Activated CD4-positive, alpha-beta T cell treated with anti-CD3 and anti-CD28 coated beads for 36 hours (primary cell): ENCODE measurements around the gene MMD. TPM values are rescaled to one million over a fixed set of nuclear protein-coding genes. Genes with fewer than 3 reads are reported as not detected.
"Not testable (repeated sequence)": the region's sequence is repeated elsewhere in the genome, so short reads cannot be mapped to it uniquely, and the experiment has no call there.

Experiments
- ATAC-seq: fragments of 200-7000 bp; cut with Tn5 transposase; one replicate; pipeline ENCODE4 v1.10.0; 2021; ENCODE audit warnings: mild to moderate bottlenecking, moderate library complexity
- CTCF ChIA-PET: fragments of 350-600 bp; sonication (Branson Sonifier 250); formaldehyde crosslinking; loops from one replicate; lab custom pipeline; 2021; ENCODE audit warnings: antibody characterized with exemption; lab: Charles Lee
- POLR2A ChIA-PET: fragments of 350-600 bp; sonication (Branson Sonifier 250); formaldehyde crosslinking; loops from one replicate; lab custom pipeline; 2021; ENCODE audit warnings: antibody characterized with exemption, inconsistent platforms; lab: Charles Lee
- DNase-seq: peaks from one replicate; pipeline ENCODE4 v3.0.0-alpha.2; 2020
- H3K27ac Mint-ChIP-seq: one replicate; pipeline ENCODE4 v1.8.0; 2021; ENCODE audit warnings: mixed read lengths
- H3K27me3 Mint-ChIP-seq: one replicate; pipeline ENCODE4 v1.8.0; 2021; ENCODE audit warnings: mixed read lengths
- H3K36me3 Mint-ChIP-seq: one replicate; pipeline ENCODE4 v1.8.0; 2021; ENCODE audit warnings: low read depth, mixed read lengths
- H3K4me1 Mint-ChIP-seq: one replicate; pipeline ENCODE4 v1.8.0; 2021; ENCODE audit warnings: mixed read lengths
- H3K4me3 Mint-ChIP-seq: one replicate; pipeline ENCODE4 v1.8.0; 2021; ENCODE audit warnings: mild to moderate bottlenecking, moderate library complexity, mixed read lengths
- H3K9me3 Mint-ChIP-seq: one replicate; pipeline ENCODE4 v1.8.0; 2021; ENCODE audit warnings: low read depth, mixed read lengths
- intact Hi-C, 2 experiments: fragments of 100-400 bp; cut with DNase I in 1 of 2; cut with micrococcal nuclease in 1 of 2; formaldehyde crosslinking; loops; one replicate each; pipeline versions ENCODE4 v1.14.2 to v1.15.1; 2022 to 2024; cut with DNase I, micrococcal nuclease
- total RNA-seq, 2 experiments: library from RNA; stranded (reverse); gene quantifications; one replicate each; pipeline ENCODE4 v1.2.3, GENCODE V29; 2021

The MMD gene
- total RNA-seq, 2 experiments from 2014 or later: 17.4 to 19.6 TPM

DNA sequence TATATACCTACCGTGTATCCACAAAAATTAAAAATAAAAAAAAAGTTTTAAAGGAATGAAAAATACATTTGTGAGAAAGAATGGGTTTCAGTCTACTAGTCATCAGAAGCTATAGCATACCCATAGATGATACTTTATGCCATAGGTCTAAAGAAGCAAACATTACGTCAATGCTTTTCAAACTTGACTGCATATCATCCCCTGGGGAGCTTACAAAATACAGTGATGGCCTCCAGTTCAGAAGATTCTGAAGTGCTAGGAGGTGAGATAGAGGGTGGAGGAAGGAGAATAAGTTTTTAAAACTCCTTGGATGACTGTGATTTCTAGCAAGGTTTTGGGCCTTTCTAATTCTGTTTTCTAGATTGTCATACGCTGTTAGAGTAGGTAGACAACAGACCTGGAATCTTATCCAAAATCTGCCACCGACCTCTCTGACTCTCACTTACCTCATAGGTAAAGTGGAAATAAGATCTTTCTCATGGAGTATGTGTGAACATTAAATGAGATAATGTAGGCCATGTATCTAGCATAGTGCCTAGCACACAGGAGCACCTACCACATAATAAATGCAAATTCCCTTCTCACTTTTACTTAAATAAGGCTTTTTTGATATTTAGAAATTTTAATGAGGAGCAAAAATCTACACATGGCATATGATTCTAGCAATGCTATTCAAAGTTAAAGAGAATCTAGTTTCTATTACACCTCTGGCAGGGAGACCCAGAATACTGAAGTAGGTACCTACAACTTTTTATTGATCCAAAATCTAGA, 12.4 kb downstream of the MMD start:
- ChIA-PET POLR2A (no interaction called here), CTCF (no interaction called here)
- Mint-ChIP-seq H3K27ac (no peak overlapping the region), H3K27me3 (no peaks in the 10 kb centered on the region), H3K4me1 (no peaks in the 10 kb centered on the region), H3K4me3 (no peak overlapping the region), H3K9me3 (no peaks in the 10 kb centered on the region), H3K36me3 (peaks cover 41% of the 10 kb centered on the region)
- no peak for DNase-seq
- intact Hi-C loops: no loop called here
- no peak for ATAC-seq

DNA sequence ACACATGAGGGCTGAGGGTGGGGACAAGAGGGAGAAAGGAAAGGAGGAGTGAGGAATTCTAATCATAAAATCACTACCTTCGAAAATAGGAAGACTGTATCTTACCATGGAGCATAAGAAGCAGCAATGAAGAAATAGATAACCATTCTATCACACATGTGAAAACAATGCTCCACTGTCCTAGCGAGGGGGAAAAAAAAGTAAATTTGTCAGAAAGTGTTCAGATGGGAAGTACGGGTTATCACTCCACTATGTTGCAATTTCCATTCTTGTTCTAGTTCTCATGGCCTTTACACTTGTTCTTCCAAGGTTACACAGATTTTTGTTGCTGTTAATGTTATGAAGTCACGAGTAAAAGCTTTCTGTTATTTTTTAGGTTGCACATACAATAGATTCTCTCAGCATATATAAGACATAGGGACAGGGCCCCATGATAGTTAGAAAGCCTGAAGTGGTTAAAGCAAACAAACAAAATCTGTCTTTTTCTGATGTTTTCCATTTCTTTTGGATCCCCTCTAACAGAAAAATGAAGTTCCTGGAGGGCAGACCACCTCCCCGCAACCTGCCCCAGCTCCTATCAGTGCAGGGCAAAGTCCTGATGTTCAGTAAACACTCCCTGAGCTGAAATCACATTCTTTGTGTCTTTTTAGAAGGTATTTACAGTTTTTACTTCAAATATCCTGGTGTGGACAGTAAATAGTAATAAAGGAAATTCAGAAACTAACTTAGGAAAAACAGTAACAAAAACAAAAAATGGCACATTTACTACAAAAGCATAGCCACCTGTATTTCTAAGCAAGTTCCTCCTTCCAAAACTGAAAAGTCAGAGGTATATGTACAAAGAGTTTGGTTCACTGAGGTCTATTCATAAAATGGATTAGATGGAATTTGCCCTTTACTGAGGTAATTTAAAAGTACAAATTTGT, 13.7 kb downstream of the MMD start:
- intact Hi-C loops: no loop called here
- H3K4me3 Mint-ChIP-seq: no peak overlapping the region
- H3K9me3 Mint-ChIP-seq: no peaks in the 10 kb centered on the region
- H3K27ac Mint-ChIP-seq: no peak overlapping the region
- POLR2A ChIA-PET: no interaction called here
- ATAC-seq (no peak), DNase-seq (no peak)
- peaks cover 37% of the 10 kb centered on the region for H3K36me3 Mint-ChIP-seq
- H3K27me3 Mint-ChIP-seq: no peaks in the 10 kb centered on the region
- H3K4me1 Mint-ChIP-seq: no peaks in the 10 kb centered on the region
- CTCF ChIA-PET: interaction anchor here (0.5 to 1.0 kb wide), 2 partner anchors 9 to 10 kb away, joined by 4 to 5 read pairs; no protein-coding TSS in a partner anchor

DNA sequence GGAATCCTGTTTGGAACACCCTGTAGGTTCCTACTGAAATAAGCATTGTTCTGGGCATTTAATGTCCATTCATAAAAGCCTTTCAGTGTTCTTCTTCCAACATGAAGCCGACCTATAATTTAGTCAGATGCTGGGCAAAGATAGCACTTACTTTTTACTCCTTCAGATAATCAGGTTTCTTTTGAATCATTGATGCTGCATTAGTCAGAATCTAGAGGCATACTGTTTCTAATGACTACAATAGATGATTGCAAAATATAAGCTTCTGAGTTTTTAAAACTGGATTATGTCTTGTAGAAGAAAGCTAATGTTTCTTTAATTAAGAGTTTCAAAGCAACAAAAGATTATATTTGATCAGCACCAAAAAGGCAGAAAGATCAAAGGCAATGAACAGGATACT, 16.0 kb downstream of the MMD start:
- intact Hi-C loops: no loop called here
- ChIA-PET POLR2A (no interaction called here), CTCF (interaction anchor here (1.0 to 1.9 kb wide), 2 partner anchors 10 to 15 kb away, joined by 3 to 5 read pairs; partner anchors contain the start of gene MMD)
- ATAC-seq: no peak
- no peaks in the 10 kb centered on the region for H3K27me3 Mint-ChIP-seq
- no peak overlapping the region for H3K27ac Mint-ChIP-seq
- H3K9me3 Mint-ChIP-seq: no peaks in the 10 kb centered on the region
- H3K36me3 Mint-ChIP-seq: peaks cover 32% of the 10 kb centered on the region
- no peaks in the 10 kb centered on the region for H3K4me1 Mint-ChIP-seq
- DNase-seq: no peak
- H3K4me3 Mint-ChIP-seq: no peak overlapping the region

DNA sequence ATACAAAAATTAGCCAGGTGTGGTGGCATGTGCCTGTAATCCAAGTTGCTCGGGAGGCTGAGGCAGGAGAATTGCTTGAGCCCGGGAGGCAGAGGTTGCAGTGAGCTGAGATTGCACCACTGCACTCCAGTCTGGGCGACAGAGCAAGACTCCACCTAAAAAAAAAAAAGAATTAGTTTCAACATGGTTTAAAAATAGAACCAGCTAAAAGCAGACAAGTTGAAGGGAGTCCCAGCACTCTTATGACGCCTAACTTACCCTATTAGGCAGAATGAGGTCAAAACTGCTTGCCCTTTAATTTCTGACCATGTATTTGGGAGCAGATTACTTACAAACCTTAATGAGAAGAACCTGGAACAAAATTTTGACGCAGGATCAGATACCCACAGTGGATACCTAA, 17.4 kb downstream of the MMD start:
- CTCF ChIA-PET, H3K27ac Mint-ChIP-seq: not testable (repeated sequence)
- H3K36me3 Mint-ChIP-seq: peaks cover 25% of the 10 kb centered on the region

DNA sequence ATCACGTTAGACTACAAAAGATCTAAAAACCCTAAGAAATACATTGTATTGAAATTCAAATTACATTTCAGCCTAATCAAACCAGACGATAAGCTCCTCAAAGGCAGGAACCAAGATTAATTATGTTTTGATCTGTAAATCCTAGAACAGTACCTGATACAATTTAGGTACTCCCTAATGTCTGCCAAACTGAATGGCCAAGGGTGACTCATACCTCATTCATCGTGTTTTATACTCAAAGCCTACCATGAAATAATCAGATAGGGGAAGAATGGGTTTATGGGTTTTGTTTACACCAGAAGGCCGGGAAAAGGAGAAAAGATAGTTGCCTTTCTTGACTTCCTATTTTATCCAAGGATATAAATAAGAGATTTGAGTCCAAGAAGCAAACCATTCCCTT, 19.3 kb downstream of the MMD start:
- Mint-ChIP-seq H3K27ac (no peak overlapping the region), H3K9me3 (no peaks in the 10 kb centered on the region), H3K36me3 (peaks cover 22% of the 10 kb centered on the region), H3K4me1 (no peaks in the 10 kb centered on the region), H3K27me3 (no peaks in the 10 kb centered on the region), H3K4me3 (no peak overlapping the region)
- ChIA-PET POLR2A (no interaction called here), CTCF (no interaction called here)
- ATAC-seq: no peak
- DNase-seq: no peak
- intact Hi-C loops: no loop called here

More for the DNA sequence above, 17.4 kb downstream of the MMD start:
- POLR2A ChIA-PET, H3K4me1 Mint-ChIP-seq, H3K9me3 Mint-ChIP-seq, ATAC-seq, H3K27me3 Mint-ChIP-seq, intact Hi-C loops, H3K4me3 Mint-ChIP-seq, DNase-seq: not testable (repeated sequence)

DNA sequence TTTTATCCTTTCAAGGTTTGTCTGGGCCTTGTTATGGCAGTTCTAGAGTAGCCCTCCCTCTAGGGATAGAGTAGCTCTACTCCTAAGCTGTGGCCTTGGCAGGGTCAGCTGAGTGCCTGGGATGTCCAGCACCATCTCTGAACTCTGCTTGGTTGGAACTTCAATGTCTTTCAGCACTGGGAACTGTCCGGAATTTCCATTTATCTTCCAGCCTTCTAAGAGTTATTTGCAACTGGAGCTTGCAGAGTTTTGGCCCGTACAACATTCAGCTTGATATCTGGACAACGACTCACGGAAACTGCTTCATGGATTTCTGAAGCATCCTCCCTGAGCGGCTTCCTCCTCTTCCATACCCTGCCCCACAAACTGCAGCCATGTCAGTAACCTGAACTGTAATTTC, 22.9 kb downstream of the MMD start:
- peaks cover 22% of the 10 kb centered on the region for H3K36me3 Mint-ChIP-seq
- intact Hi-C loops: no loop called here
- no peaks in the 10 kb centered on the region for H3K4me1 Mint-ChIP-seq
- no peaks in the 10 kb centered on the region for H3K27me3 Mint-ChIP-seq
- no peak overlapping the region for H3K27ac Mint-ChIP-seq
- no peak overlapping the region for H3K4me3 Mint-ChIP-seq
- no peak for ATAC-seq
- CTCF ChIA-PET: interaction anchor here (0.7 to 0.8 kb wide), 2 partner anchors 9 to 120 kb away, joined by 3 to 5 read pairs; no protein-coding TSS in a partner anchor
- DNase-seq: no peak
- no peaks in the 10 kb centered on the region for H3K9me3 Mint-ChIP-seq
- POLR2A ChIA-PET: no interaction called here

DNA sequence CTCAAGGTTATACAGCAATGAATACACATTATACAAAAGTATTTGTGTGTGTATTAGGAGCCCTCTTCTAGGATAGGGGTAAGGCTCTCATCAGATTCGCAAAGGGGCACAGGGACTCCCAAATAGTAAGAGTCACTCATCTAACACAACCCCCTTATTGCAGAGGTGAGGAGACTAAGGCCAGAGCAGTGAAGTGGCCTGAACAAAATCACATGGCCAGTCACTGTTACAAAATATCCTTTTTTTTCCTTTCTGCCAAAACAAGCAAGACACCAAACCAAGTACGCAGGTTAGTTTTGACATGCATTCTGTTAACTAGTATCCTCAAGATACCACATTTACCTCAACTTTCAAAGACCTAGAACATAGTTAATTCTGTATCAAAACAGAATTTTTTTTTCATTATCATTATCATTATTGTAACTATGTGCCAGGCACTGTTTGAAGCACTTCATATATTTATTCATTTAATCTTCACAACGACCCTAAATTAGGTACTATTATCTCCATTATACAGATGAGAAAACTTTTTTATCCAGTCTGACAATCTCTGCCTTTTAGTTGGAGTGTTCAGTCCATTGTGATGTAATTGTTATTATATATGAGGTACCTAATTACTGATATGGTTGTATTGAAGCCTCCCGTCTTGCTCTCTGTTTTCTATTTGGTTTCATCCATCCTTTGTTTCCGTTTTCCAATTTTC, 25.7 kb downstream of the MMD start:
- Mint-ChIP-seq H3K4me1 (no peaks in the 10 kb centered on the region), H3K27ac (no peak overlapping the region), H3K9me3 (no peaks in the 10 kb centered on the region), H3K36me3 (peaks cover 25% of the 10 kb centered on the region), H3K27me3 (no peaks in the 10 kb centered on the region), H3K4me3 (no peak overlapping the region)
- ATAC-seq (no peak), DNase-seq (no peak)
- intact Hi-C loops: no loop called here
- ChIA-PET POLR2A (no interaction called here), CTCF (interaction anchor here (0.6 kb wide), 1 partner anchor 37 kb away, joined by 3 read pairs; no protein-coding TSS in a partner anchor)

DNA sequence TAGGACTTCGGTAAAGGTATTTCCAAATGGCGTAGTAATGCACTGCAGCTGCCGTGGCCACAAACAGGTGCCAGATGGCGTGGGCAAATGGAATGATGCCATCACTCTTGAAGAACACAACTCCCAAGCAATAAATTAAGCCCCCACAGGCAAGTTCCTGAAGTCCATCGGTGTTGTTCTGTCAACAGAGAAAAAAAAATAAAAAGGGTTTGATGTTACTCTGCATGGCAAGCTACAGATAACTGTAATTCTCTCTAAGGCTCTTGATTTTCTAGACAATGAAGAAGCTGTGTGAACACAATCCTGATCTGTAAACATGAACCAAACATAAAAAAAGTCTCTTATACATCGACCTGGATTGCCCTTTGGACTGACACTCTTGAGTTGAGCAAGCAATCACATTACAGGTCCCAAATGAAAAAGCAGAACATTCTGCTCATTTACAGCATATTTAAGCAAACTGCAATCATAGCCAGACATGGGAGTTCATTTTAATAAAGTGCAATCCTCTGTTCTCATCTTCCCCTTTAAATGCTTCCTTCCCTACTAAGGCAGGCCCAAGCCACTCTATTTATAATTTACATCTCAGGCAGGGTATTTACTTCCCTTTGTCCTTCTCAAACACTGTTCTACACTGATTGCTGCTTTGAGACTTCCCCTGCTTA, 27.1 kb downstream of the MMD start:
- H3K36me3 Mint-ChIP-seq: peaks cover 24% of the 10 kb centered on the region
- no peaks in the 10 kb centered on the region for H3K4me1 Mint-ChIP-seq
- no peak overlapping the region for H3K4me3 Mint-ChIP-seq
- no peak overlapping the region for H3K27ac Mint-ChIP-seq
- DNase-seq: no peak
- POLR2A ChIA-PET: no interaction called here
- intact Hi-C loops: no loop called here
- no peaks in the 10 kb centered on the region for H3K9me3 Mint-ChIP-seq
- no peaks in the 10 kb centered on the region for H3K27me3 Mint-ChIP-seq
- CTCF ChIA-PET: interaction anchor here (0.7 to 0.9 kb wide), 2 partner anchors 40 to 122 kb away, joined by 3 to 7 read pairs; no protein-coding TSS in a partner anchor
- no peak for ATAC-seq

DNA sequence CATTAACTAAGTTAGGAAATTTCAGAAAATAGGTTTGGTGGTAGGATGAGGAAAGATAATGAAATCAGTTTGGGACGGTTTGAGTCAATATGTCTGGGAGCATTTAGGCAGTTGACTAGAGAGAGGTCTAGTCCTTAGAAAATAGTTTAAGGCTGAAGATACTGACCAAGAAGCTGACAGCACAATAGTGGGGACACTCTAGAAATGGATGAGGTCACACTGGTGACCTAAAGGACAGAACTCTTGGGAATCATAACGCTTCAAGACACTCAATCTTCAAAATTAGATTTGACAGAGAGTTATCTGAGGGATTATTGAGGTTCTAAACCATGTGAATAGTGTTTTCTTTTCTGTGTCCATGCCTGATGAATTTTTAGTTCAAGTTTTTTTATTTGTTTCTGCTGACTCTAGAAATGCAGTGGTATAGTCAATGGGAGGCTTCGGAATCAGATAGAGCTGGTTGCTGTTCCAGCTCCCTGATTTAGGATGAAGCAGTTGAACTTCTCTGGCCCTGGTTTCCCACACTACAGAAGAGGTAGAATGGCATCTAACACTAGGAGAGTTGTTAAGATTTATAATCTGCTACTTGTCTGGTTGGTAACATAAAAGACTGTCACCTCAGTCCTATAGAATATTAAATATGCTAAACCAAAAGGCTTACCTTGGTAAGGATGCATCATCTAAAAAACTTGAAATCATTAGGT, 29.7 kb downstream of the MMD start:
- Mint-ChIP-seq H3K36me3 (peaks cover 14% of the 10 kb centered on the region), H3K4me1 (no peaks in the 10 kb centered on the region), H3K4me3 (no peak overlapping the region), H3K27ac (no peak overlapping the region), H3K9me3 (no peaks in the 10 kb centered on the region), H3K27me3 (no peaks in the 10 kb centered on the region)
- intact Hi-C loops: no loop called here
- POLR2A ChIA-PET: no interaction called here
- CTCF ChIA-PET: no interaction called here
- DNase-seq (no peak), ATAC-seq (no peak)

DNA sequence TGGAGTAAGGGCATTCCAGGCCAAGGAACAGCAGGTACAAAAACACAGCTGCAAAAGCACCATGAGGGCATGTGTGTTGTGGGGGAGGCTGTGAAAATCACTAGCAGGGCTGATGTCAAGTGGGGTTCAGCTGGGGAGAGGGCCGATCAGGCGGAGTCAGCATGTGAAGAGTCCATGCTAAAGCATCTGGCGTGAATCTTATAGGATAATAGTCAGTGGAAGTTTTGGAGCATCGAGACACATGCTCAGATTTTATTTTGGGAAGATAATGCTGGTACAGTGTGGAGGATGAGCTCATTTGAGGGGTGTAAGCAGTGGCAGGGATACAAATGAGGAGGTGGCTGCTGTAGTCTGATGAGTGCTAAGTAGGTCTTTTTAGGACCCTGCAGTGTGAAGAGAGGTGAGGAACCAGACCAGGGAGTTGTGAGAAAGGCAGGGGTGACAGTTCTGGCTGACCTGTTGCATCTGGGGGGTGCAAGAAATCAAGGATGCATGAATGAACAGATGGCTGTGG, 30.3 kb downstream of the MMD start:
- ATAC-seq (no peak), DNase-seq (no peak)
- Mint-ChIP-seq H3K27ac (no peak overlapping the region), H3K27me3 (no peaks in the 10 kb centered on the region), H3K4me3 (no peak overlapping the region), H3K36me3 (peaks cover 13% of the 10 kb centered on the region), H3K9me3 (no peaks in the 10 kb centered on the region), H3K4me1 (no peaks in the 10 kb centered on the region)
- ChIA-PET CTCF (interaction anchor here (1.5 kb wide), 1 partner anchor 11 kb away, joined by 4 read pairs; no protein-coding TSS in a partner anchor), POLR2A (no interaction called here)
- intact Hi-C loops: no loop called here
